Colonic mucosa (tissue), 4 donors: ENCODE data around the gene LGR5. TPM values are rescaled to one million over a fixed set of nuclear protein-coding genes. Genes with fewer than 3 reads are reported as not detected.
"Not testable (repeated sequence)": the region's sequence is repeated elsewhere in the genome, so short reads cannot be mapped to it uniquely, and the experiment has no call there.

ENCODE experiments used
- DNase-seq: peaks from one replicate; pipeline ENCODE4 v3.0.0-alpha.2; 2020
- H3K27ac ChIP-seq: fragments of 200-600 bp; one replicate; pipeline ENCODE4 v1.8.0; 2021
- H3K27me3 ChIP-seq: fragments of 200-600 bp; one replicate; pipeline ENCODE4 v1.8.0; 2021
- H3K36me3 ChIP-seq: fragments of 200-600 bp; one replicate; pipeline ENCODE4 v1.8.0; 2021
- H3K4me1 ChIP-seq: fragments of 200-600 bp; one replicate; pipeline ENCODE4 v1.8.0; 2021; ENCODE audit warnings: mild to moderate bottlenecking
- H3K4me3 ChIP-seq: fragments of 200-600 bp; one replicate; pipeline ENCODE4 v1.8.0; 2021
- H3K9ac ChIP-seq, 2 donors: one replicate each; pipeline ENCODE4 v1.7.0; 2013; ENCODE audit warnings: control low read depth in 2 of 2, low read depth in 2 of 2, low read length in 2 of 2
- H3K9me3 ChIP-seq: fragments of 200-600 bp; one replicate; pipeline ENCODE4 v1.8.0; 2021
- CTCF ChIP-seq: fragments of 200-600 bp; IDR thresholded peaks from one replicate; pipeline ENCODE4 v1.8.0; 2022; ENCODE audit warnings: antibody characterized with exemption, mild to moderate bottlenecking
- intact Hi-C: fragments of 100-400 bp; cut with DNase I; formaldehyde crosslinking; loops from one replicate; pipeline ENCODE4 v1.14.1; 2022
- total RNA-seq, 2 donors: library from RNA; stranded (reverse); fragmentation: NEBNext Ultra II Directional in 1 of 2; extraction: Animal tissue kit (Norgen Biotek cat#: 25700) in 1 of 2; gene quantifications; one replicate each; pipeline ENCODE4 v1.2.1, GENCODE V29; 2021
- donor health status: healthy.
- donor health status: DM: no; HTN: no; CAD: no.
- donor health status: DM: no; HTN: no; CAD: no.

LGR5 gene
- total RNA-seq, 2 donors from 2014 or later: 4.5 to 5.0 TPM

DNA sequence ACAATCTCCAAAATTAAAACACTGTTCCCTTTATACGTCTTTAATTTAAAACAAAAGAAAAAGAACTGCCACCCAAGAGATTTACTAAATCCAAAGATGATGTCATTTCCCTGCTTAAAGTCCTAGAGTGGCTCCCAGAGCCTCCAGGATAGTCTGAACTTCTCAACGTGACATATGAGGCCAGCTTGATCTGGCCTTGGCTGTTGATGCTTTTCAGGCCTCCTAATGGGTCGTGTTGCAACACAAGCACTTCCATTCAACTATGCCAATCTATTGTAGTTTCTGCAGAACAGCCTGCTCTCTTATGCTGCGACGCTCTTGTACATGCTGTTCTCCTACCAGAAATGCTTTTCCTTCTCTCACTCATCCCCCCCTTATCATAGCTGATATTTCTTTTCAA is 35.7 kb downstream of the LGR5 start:
- no peaks in the 10 kb centered on the region for H3K4me1 ChIP-seq
- intact Hi-C loops: no loop called here
- H3K27ac ChIP-seq: no peak overlapping the region
- H3K9ac ChIP-seq: no peak overlapping the region
- no peaks in the 10 kb centered on the region for H3K27me3 ChIP-seq
- no peak overlapping the region for H3K4me3 ChIP-seq
- no peaks in the 10 kb centered on the region for H3K36me3 ChIP-seq
- TF ChIP-seq CTCF: no peak
- DNase-seq: no peak
- H3K9me3 ChIP-seq: no peaks in the 10 kb centered on the region

DNA sequence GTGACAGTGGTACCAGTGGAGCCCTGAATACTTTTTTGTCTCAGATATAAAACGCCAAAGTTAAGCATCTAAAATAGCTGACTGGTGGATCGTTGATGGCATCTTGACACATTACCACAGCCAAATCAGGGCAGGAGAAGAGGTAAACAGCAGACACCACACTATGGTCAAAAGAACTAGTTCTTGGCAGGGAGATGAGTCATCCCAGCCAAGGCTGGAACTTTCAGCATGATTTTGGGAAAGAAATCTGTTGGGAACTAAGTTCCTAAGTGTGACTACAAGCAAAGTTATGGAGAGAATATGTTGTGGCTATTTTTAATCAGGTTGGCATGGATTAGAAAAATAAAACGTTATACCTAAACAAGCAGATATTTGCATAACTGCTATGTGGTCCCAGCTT is 36.9 kb downstream of the LGR5 start:
- Histone ChIP-seq H3K9me3 (no peaks in the 10 kb centered on the region), H3K4me3 (no peak overlapping the region), H3K27me3 (no peaks in the 10 kb centered on the region), H3K27ac (no peak overlapping the region), H3K9ac (no peak overlapping the region), H3K4me1 (no peaks in the 10 kb centered on the region), H3K36me3 (no peaks in the 10 kb centered on the region)
- intact Hi-C loops: no loop called here
- no peak for DNase-seq
- TF ChIP-seq CTCF: no peak

DNA sequence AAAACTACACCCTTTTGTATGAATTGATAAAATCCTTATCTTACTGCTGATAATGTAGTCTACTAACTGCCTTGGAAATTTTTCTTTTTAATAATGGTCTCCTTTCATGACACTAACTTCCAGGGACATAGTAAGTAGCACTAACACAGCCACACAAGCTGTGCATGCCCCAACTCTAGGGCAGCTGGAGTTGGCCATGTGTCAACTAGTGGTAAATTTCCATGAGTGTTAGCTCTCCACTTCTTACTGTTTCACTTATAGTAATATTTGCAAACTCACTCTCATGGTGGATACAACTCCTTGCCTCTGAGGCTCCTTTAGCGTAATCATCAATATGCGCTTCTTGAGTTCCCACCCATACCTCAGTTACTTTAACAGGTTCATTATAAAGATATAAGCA is 38.0 kb downstream of the LGR5 start:
- H3K4me3 ChIP-seq: no peak overlapping the region
- no peaks in the 10 kb centered on the region for H3K9me3 ChIP-seq
- H3K27me3 ChIP-seq: no peaks in the 10 kb centered on the region
- no peak for DNase-seq
- no peak overlapping the region for H3K27ac ChIP-seq
- no peak for TF ChIP-seq CTCF
- no peaks in the 10 kb centered on the region for H3K36me3 ChIP-seq
- H3K4me1 ChIP-seq: no peaks in the 10 kb centered on the region
- intact Hi-C loops: no loop called here
- no peak overlapping the region for H3K9ac ChIP-seq

DNA sequence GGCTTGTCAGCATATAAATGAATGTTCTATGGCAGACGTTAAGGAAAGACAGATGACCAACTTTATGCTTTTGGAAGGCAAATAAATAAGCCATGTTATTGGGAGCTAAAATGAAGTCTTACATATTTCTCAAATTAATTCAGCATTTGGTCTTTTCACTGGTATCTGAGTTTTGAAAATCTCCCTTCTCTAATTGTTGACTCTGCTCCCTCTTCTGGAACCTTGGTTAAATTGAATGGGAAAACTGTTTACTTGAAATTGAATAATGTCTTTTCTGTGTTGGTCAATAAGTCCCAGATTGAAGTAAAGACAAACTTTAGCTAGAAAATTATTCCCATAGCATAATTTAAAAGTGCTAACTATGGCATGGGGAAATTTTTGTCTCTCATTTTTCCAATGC is 38.7 kb downstream of the LGR5 start:
- no peak for DNase-seq
- H3K36me3 ChIP-seq: no peaks in the 10 kb centered on the region
- intact Hi-C loops: no loop called here
- H3K9me3 ChIP-seq: no peaks in the 10 kb centered on the region
- H3K27ac ChIP-seq: no peak overlapping the region
- H3K4me1 ChIP-seq: no peaks in the 10 kb centered on the region
- H3K4me3 ChIP-seq: no peak overlapping the region
- H3K9ac ChIP-seq: no peak overlapping the region
- no peaks in the 10 kb centered on the region for H3K27me3 ChIP-seq
- no peak for TF ChIP-seq CTCF

GRCh38 chr12:71484272-71484905 is 44.8 kb downstream of the LGR5 start:
- DNase-seq: no peak
- TF ChIP-seq CTCF: no peak
- intact Hi-C loops: no loop called here

GRCh38 chr12:71490844-71491243 is 51.2 kb downstream of the LGR5 start:
- H3K4me3 ChIP-seq, DNase-seq, H3K9ac ChIP-seq, H3K27me3 ChIP-seq, H3K4me1 ChIP-seq, H3K36me3 ChIP-seq, intact Hi-C loops, H3K9me3 ChIP-seq, H3K27ac ChIP-seq: not testable (repeated sequence)

More at GRCh38 chr12:71484272-71484905, 44.8 kb downstream of the LGR5 start:
- Histone ChIP-seq H3K36me3 (no peaks in the 10 kb centered on the region), H3K27ac (no peak overlapping the region), H3K4me3 (no peak overlapping the region), H3K9me3 (no peaks in the 10 kb centered on the region), H3K9ac (no peak overlapping the region), H3K27me3 (no peaks in the 10 kb centered on the region), H3K4me1 (no peaks in the 10 kb centered on the region)
